ENCODE measurements around the gene SHISA4.

SHISA4 gene

GRCh38 chr1:201882665-201883132 is 6.0 kb upstream of the SHISA4 start:
- peaks cover 31% of the 10 kb centered on the region for H3K4me1 ChIP-seq (ENCODE audit: control insufficient read depth, insufficient read depth, low read length)
- H3K36me3 ChIP-seq (ENCODE audit: control insufficient read depth in 2 of 2, insufficient read depth in 2 of 2, low read length in 2 of 2): no peaks in the 10 kb centered on the region
- no peaks in the 10 kb centered on the region for H3K9me3 ChIP-seq (ENCODE audit: control insufficient read depth in 2 of 2, low read length in 2 of 2)
- no peak overlapping the region for H3K9ac ChIP-seq (ENCODE audit: low read length in 2 of 2)
- no peaks in the 10 kb centered on the region for H3K27me3 ChIP-seq (ENCODE audit: control insufficient read depth in 1 of 2, insufficient read depth in 2 of 2, low read length in 2 of 2)
- H3K27ac ChIP-seq (ENCODE audit: low read length): no peak overlapping the region
- H3K4me3 ChIP-seq (ENCODE audit: low read length in 2 of 2): no peak overlapping the region

GRCh38 chr1:201883266-201883665 is 5.4 kb upstream of the SHISA4 start:
- H3K27me3 ChIP-seq (ENCODE audit: control insufficient read depth in 1 of 2, insufficient read depth in 2 of 2, low read length in 2 of 2): no peaks in the 10 kb centered on the region
- no peak overlapping the region for H3K9ac ChIP-seq (ENCODE audit: low read length in 2 of 2)
- no peaks in the 10 kb centered on the region for H3K9me3 ChIP-seq (ENCODE audit: control insufficient read depth in 2 of 2, low read length in 2 of 2)
- H3K4me1 ChIP-seq (ENCODE audit: control insufficient read depth, insufficient read depth, low read length): peaks cover 33% of the 10 kb centered on the region
- H3K36me3 ChIP-seq (ENCODE audit: control insufficient read depth in 2 of 2, insufficient read depth in 2 of 2, low read length in 2 of 2): no peaks in the 10 kb centered on the region
- no peak overlapping the region for H3K4me3 ChIP-seq (ENCODE audit: low read length in 2 of 2)
- no peak overlapping the region for H3K27ac ChIP-seq (ENCODE audit: low read length)

- H3K9me3 ChIP-seq (ENCODE audit: control insufficient read depth in 2 of 2, low read length in 2 of 2): no peaks in the 10 kb centered on the region
- H3K27me3 ChIP-seq (ENCODE audit: control insufficient read depth in 1 of 2, insufficient read depth in 2 of 2, low read length in 2 of 2): no peaks in the 10 kb centered on the region
- H3K4me1 ChIP-seq (ENCODE audit: control insufficient read depth, insufficient read depth, low read length): peaks cover 35% of the 10 kb centered on the region
- H3K27ac ChIP-seq (ENCODE audit: low read length): peak overlapping the region; percentile 3
- no peak overlapping the region for H3K4me3 ChIP-seq (ENCODE audit: low read length in 2 of 2)
- no peak overlapping the region for H3K9ac ChIP-seq (ENCODE audit: low read length in 2 of 2)
- H3K36me3 ChIP-seq (ENCODE audit: control insufficient read depth in 2 of 2, insufficient read depth in 2 of 2, low read length in 2 of 2): no peaks in the 10 kb centered on the region
Observed at GRCh38 chr1:201883786-201884185, 4.9 kb upstream of the SHISA4 start.

- Histone ChIP-seq H3K36me3 (ENCODE audit: control insufficient read depth in 2 of 2, insufficient read depth in 2 of 2, low read length in 2 of 2) (no peaks in the 10 kb centered on the region), H3K4me1 (ENCODE audit: control insufficient read depth, insufficient read depth, low read length) (peaks cover 42% of the 10 kb centered on the region), H3K9me3 (ENCODE audit: control insufficient read depth in 2 of 2, low read length in 2 of 2) (no peaks in the 10 kb centered on the region), H3K9ac (ENCODE audit: low read length in 2 of 2) (no peak overlapping the region), H3K27ac (ENCODE audit: low read length) (peak overlapping the region; percentile 3), H3K27me3 (ENCODE audit: control insufficient read depth in 1 of 2, insufficient read depth in 2 of 2, low read length in 2 of 2) (no peaks in the 10 kb centered on the region), H3K4me3 (ENCODE audit: low read length in 2 of 2) (no peak overlapping the region)
Observed at GRCh38 chr1:201884425-201884824, 4.3 kb upstream of the SHISA4 start.

- no peak overlapping the region for H3K9ac ChIP-seq (ENCODE audit: low read length in 2 of 2)
- peaks cover 52% of the 10 kb centered on the region for H3K4me1 ChIP-seq (ENCODE audit: control insufficient read depth, insufficient read depth, low read length)
- H3K27me3 ChIP-seq (ENCODE audit: control insufficient read depth in 1 of 2, insufficient read depth in 2 of 2, low read length in 2 of 2): no peaks in the 10 kb centered on the region
- no peaks in the 10 kb centered on the region for H3K36me3 ChIP-seq (ENCODE audit: control insufficient read depth in 2 of 2, insufficient read depth in 2 of 2, low read length in 2 of 2)
- H3K4me3 ChIP-seq (ENCODE audit: low read length in 2 of 2): no peak overlapping the region
- no peaks in the 10 kb centered on the region for H3K9me3 ChIP-seq (ENCODE audit: control insufficient read depth in 2 of 2, low read length in 2 of 2)
- H3K27ac ChIP-seq (ENCODE audit: low read length): no peak overlapping the region
Observed at GRCh38 chr1:201885531-201886075, 3.1 kb upstream of the SHISA4 start.

GRCh38 chr1:201886103-201886885 is 2.4 kb upstream of the SHISA4 start:
- H3K9ac ChIP-seq (ENCODE audit: low read length in 2 of 2): no peak overlapping the region

GRCh38 chr1:201887116-201887866 is 1.4 kb upstream of the SHISA4 start:
- Histone ChIP-seq H3K27me3 (ENCODE audit: control insufficient read depth in 1 of 2, insufficient read depth in 2 of 2, low read length in 2 of 2) (no peaks in the 10 kb centered on the region), H3K9ac (ENCODE audit: low read length in 2 of 2) (no peak overlapping the region), H3K36me3 (ENCODE audit: control insufficient read depth in 2 of 2, insufficient read depth in 2 of 2, low read length in 2 of 2) (no peaks in the 10 kb centered on the region), H3K4me3 (ENCODE audit: low read length in 2 of 2) (no peak overlapping the region), H3K27ac (ENCODE audit: low read length) (no peak overlapping the region), H3K9me3 (ENCODE audit: control insufficient read depth in 2 of 2, low read length in 2 of 2) (no peaks in the 10 kb centered on the region), H3K4me1 (ENCODE audit: control insufficient read depth, insufficient read depth, low read length) (peaks cover 61% of the 10 kb centered on the region)

More at GRCh38 chr1:201886103-201886885, 2.4 kb upstream of the SHISA4 start:
- Histone ChIP-seq H3K4me3 (ENCODE audit: low read length in 2 of 2) (no peak overlapping the region), H3K9me3 (ENCODE audit: control insufficient read depth in 2 of 2, low read length in 2 of 2) (no peaks in the 10 kb centered on the region), H3K36me3 (ENCODE audit: control insufficient read depth in 2 of 2, insufficient read depth in 2 of 2, low read length in 2 of 2) (no peaks in the 10 kb centered on the region), H3K27ac (ENCODE audit: low read length) (no peak overlapping the region), H3K4me1 (ENCODE audit: control insufficient read depth, insufficient read depth, low read length) (peaks cover 59% of the 10 kb centered on the region), H3K27me3 (ENCODE audit: control insufficient read depth in 1 of 2, insufficient read depth in 2 of 2, low read length in 2 of 2) (no peaks in the 10 kb centered on the region)

GRCh38 chr1:201889090-201889968 is 631 bp downstream of the SHISA4 start:
- Histone ChIP-seq H3K27me3 (ENCODE audit: control insufficient read depth in 1 of 2, insufficient read depth in 2 of 2, low read length in 2 of 2) (no peaks in the 10 kb centered on the region), H3K27ac (ENCODE audit: low read length) (peak overlapping the region; percentile 81)

GRCh38 chr1:201890223-201890622 is 1.5 kb downstream of the SHISA4 start:
- H3K9me3 ChIP-seq (ENCODE audit: control insufficient read depth in 2 of 2, low read length in 2 of 2): no peaks in the 10 kb centered on the region
- H3K9ac ChIP-seq (ENCODE audit: low read length in 2 of 2): peak overlapping the region in 1 of 2 donors; percentile 13
- no peaks in the 10 kb centered on the region for H3K36me3 ChIP-seq (ENCODE audit: control insufficient read depth in 2 of 2, insufficient read depth in 2 of 2, low read length in 2 of 2)
- peak overlapping the region; percentile 53 for H3K27ac ChIP-seq (ENCODE audit: low read length)
- no peak overlapping the region for H3K4me3 ChIP-seq (ENCODE audit: low read length in 2 of 2)
- H3K4me1 ChIP-seq (ENCODE audit: control insufficient read depth, insufficient read depth, low read length): peaks cover 59% of the 10 kb centered on the region
- H3K27me3 ChIP-seq (ENCODE audit: control insufficient read depth in 1 of 2, insufficient read depth in 2 of 2, low read length in 2 of 2): no peaks in the 10 kb centered on the region

More at GRCh38 chr1:201889090-201889968, 631 bp downstream of the SHISA4 start:
- peaks cover 64% of the 10 kb centered on the region for H3K4me1 ChIP-seq (ENCODE audit: control insufficient read depth, insufficient read depth, low read length)
- H3K9me3 ChIP-seq (ENCODE audit: control insufficient read depth in 2 of 2, low read length in 2 of 2): no peaks in the 10 kb centered on the region
- no peaks in the 10 kb centered on the region for H3K36me3 ChIP-seq (ENCODE audit: control insufficient read depth in 2 of 2, insufficient read depth in 2 of 2, low read length in 2 of 2)
- peak overlapping the region; percentile 52 to 83 for H3K4me3 ChIP-seq (ENCODE audit: low read length in 2 of 2)
- H3K9ac ChIP-seq (ENCODE audit: low read length in 2 of 2): peak overlapping the region; percentile 64 to 79

- H3K4me3 ChIP-seq (ENCODE audit: low read length in 2 of 2): no peak overlapping the region
- H3K27ac ChIP-seq (ENCODE audit: low read length): peak overlapping the region; percentile 53
- no peaks in the 10 kb centered on the region for H3K36me3 ChIP-seq (ENCODE audit: control insufficient read depth in 2 of 2, insufficient read depth in 2 of 2, low read length in 2 of 2)
- H3K27me3 ChIP-seq (ENCODE audit: control insufficient read depth in 1 of 2, insufficient read depth in 2 of 2, low read length in 2 of 2): no peaks in the 10 kb centered on the region
- H3K9ac ChIP-seq (ENCODE audit: low read length in 2 of 2): no peak overlapping the region
- no peaks in the 10 kb centered on the region for H3K9me3 ChIP-seq (ENCODE audit: control insufficient read depth in 2 of 2, low read length in 2 of 2)
- peaks cover 60% of the 10 kb centered on the region for H3K4me1 ChIP-seq (ENCODE audit: control insufficient read depth, insufficient read depth, low read length)
Observed at GRCh38 chr1:201890806-201891450, 2.2 kb downstream of the SHISA4 start.
